Measurements from ENCODE around the gene SDHAF3.

Gene SDHAF3

GRCh38 chr7:97096661-97097060, 20.8 kb upstream of the SDHAF3 start:
- Histone ChIP-seq H3K4me3 (replicated peaks; ENCODE audit: insufficient read depth, low read length) (no peak overlapping the region), H3K27ac (replicated peaks) (no peak overlapping the region), H3K27me3 (ENCODE audit: insufficient read depth, poor library complexity, severe bottlenecking) (no peaks in the 10 kb centered on the region)
- no peak for TF ChIP-seq SPI1 (IDR thresholded peaks at IDR 0.05; ENCODE audit: borderline replicate concordance, low read depth)
- no peak for TF ChIP-seq GABPA (IDR thresholded peaks at IDR 0.05; ENCODE audit: low read depth)
- TF ChIP-seq, protein P1, sequence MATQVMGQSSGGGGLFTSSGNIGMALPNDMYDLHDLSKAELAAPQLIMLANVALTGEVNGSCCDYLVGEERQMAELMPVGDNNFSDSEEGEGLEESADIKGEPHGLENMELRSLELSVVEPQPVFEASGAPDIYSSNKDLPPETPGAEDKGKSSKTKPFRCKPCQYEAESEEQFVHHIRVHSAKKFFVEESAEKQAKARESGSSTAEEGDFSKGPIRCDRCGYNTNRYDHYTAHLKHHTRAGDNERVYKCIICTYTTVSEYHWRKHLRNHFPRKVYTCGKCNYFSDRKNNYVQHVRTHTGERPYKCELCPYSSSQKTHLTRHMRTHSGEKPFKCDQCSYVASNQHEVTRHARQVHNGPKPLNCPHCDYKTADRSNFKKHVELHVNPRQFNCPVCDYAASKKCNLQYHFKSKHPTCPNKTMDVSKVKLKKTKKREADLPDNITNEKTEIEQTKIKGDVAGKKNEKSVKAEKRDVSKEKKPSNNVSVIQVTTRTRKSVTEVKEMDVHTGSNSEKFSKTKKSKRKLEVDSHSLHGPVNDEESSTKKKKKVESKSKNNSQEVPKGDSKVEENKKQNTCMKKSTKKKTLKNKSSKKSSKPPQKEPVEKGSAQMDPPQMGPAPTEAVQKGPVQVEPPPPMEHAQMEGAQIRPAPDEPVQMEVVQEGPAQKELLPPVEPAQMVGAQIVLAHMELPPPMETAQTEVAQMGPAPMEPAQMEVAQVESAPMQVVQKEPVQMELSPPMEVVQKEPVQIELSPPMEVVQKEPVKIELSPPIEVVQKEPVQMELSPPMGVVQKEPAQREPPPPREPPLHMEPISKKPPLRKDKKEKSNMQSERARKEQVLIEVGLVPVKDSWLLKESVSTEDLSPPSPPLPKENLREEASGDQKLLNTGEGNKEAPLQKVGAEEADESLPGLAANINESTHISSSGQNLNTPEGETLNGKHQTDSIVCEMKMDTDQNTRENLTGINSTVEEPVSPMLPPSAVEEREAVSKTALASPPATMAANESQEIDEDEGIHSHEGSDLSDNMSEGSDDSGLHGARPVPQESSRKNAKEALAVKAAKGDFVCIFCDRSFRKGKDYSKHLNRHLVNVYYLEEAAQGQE (IDR thresholded peaks at IDR 0.05; ENCODE audit: insufficient replicate concordance, low read depth): no peak
- TF ChIP-seq CTCF (IDR thresholded peaks at IDR 0.05; ENCODE audit: insufficient read depth, low read length): no peak
- TF ChIP-seq POLR2AphosphoS5 (IDR thresholded peaks at IDR 0.05; ENCODE audit: low read depth): no peak
- DNase-seq (ENCODE audit: low read depth in 1 of 2, low spot score in 1 of 2): no peak

- DNase-seq (ENCODE audit: low read depth in 1 of 2, low spot score in 1 of 2): peak; percentile 39 to 78
- TF ChIP-seq CTCF (IDR thresholded peaks at IDR 0.05; ENCODE audit: insufficient read depth, low read length) (peak; percentile 41), SPI1 (IDR thresholded peaks at IDR 0.05; ENCODE audit: borderline replicate concordance, low read depth) (no peak), GABPA (IDR thresholded peaks at IDR 0.05; ENCODE audit: low read depth) (no peak), POLR2AphosphoS5 (IDR thresholded peaks at IDR 0.05; ENCODE audit: low read depth) (no peak)
- TF ChIP-seq, protein P1 (IDR thresholded peaks at IDR 0.05; ENCODE audit: insufficient replicate concordance, low read depth): no peak
These were observed 12.7 kb upstream of the SDHAF3 start for GRCh38 chr7:97104719-97105238.

DNA sequence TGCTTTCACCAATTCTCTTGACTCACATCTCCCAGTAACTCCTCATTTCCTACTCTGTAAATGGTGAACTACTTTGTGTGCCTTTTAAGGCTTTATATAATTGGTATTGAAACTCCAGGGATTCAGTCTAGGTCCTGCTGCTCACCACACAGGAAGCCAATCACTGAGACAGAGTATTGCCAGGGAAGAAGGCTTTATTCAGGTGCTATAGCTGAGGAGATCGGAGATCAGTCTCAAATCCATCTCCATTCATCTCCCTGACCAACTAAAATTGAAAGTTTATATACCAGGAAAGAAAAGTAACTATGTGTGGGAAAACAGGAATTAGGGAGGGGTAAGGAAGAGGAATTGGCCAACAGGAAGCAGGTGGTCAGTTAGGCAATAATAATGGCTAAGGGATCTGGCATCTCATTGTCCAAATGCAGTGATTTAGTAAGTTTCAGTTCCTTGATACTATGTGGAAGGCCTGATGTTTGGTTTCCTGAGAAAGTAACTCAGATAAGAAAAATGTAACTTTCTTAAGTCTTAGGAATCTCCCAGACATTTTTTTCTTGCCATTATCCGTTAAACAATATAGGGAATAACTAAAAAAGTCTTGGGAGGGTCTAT, 10.2 kb upstream of the SDHAF3 start:
- DNase-seq (ENCODE audit: low read depth in 1 of 2, low spot score in 1 of 2): no peak
- Histone ChIP-seq H3K27me3 (ENCODE audit: insufficient read depth, poor library complexity, severe bottlenecking) (no peaks in the 10 kb centered on the region), H3K4me3 (replicated peaks; ENCODE audit: insufficient read depth, low read length) (no peak overlapping the region), H3K27ac (replicated peaks) (no peak overlapping the region)
- no peak for TF ChIP-seq GABPA (IDR thresholded peaks at IDR 0.05; ENCODE audit: low read depth)
- TF ChIP-seq, protein P1 (IDR thresholded peaks at IDR 0.05; ENCODE audit: insufficient replicate concordance, low read depth): no peak
- TF ChIP-seq SPI1 (IDR thresholded peaks at IDR 0.05; ENCODE audit: borderline replicate concordance, low read depth): no peak
- no peak for TF ChIP-seq POLR2AphosphoS5 (IDR thresholded peaks at IDR 0.05; ENCODE audit: low read depth)
- no peak for TF ChIP-seq CTCF (IDR thresholded peaks at IDR 0.05; ENCODE audit: insufficient read depth, low read length)

More at GRCh38 chr7:97104719-97105238, 12.7 kb upstream of the SDHAF3 start:
- Histone ChIP-seq H3K4me3 (replicated peaks; ENCODE audit: insufficient read depth, low read length) (no peak overlapping the region), H3K27me3 (ENCODE audit: insufficient read depth, poor library complexity, severe bottlenecking) (no peaks in the 10 kb centered on the region), H3K27ac (replicated peaks) (no peak overlapping the region)

Data from HL-60 (cell line).